ENCODE results near the gene SYTL3. TPM values are rescaled to one million over a fixed set of nuclear protein-coding genes. Genes with fewer than 3 reads are reported as not detected.

Gene SYTL3
- total and polyA plus RNA-seq, 2 experiments from 2014 or later, result 0.07 TPM; not detected in 1

- Histone ChIP-seq H3K79me2 (replicated peaks; ENCODE audit: insufficient read depth) (peaks cover 43% of the 10 kb centered on the region), H2AFZ (no peak overlapping the region), H3K4me2 (no peak overlapping the region), H3K27ac (ENCODE audit: low read depth) (no peak overlapping the region), H3K4me1 (ENCODE audit: insufficient read depth) (peaks cover 4% of the 10 kb centered on the region), H3K36me3 (ENCODE audit: insufficient read depth) (no peaks in the 10 kb centered on the region), H3K9me2 (ENCODE audit: insufficient read depth) (no peaks in the 10 kb centered on the region), H4K20me1 (replicated peaks; ENCODE audit: insufficient read depth) (peaks cover 25% of the 10 kb centered on the region; the same call in 1 of the 2 replicates), H3F3A (replicated peaks; ENCODE audit: low read depth) (no peaks in the 10 kb centered on the region), H3K27me3 (ENCODE audit: insufficient read depth) (peaks cover 12% of the 10 kb centered on the region), H3K4me3 (no peak overlapping the region)
- Mint-ChIP-seq H3K4me3 (no peak overlapping the region; the same call in 2 of the 3 replicates), H3K36me3 (ENCODE audit: low read depth) (peaks cover 10% of the 10 kb centered on the region; the same call in 1 of the 3 replicates), H3K27me3 (ENCODE audit: insufficient read depth, low read depth, poor library complexity) (peaks cover 9% of the 10 kb centered on the region), H3K9me3 (no peaks in the 10 kb centered on the region), H3K27ac (no peak overlapping the region), H3K4me1 (peaks cover 26% of the 10 kb centered on the region)
- DNase-seq (ENCODE audit: low spot score), result no peak
- ATAC-seq, result no peak
- no peak for TF ChIP-seq EZH2 (IDR thresholded peaks at IDR 0.05; ENCODE audit: low read depth, unreplicated experiment)
- no peak for TF ChIP-seq ZNF331 (CRISPR knock-in tag; IDR thresholded peaks at IDR 0.05; ENCODE audit: low read depth)
- TF ChIP-seq NANOG (IDR thresholded peaks at IDR 0.05; ENCODE audit: borderline replicate concordance), result no peak
- no peak for TF ChIP-seq POLR2AphosphoS5 (IDR thresholded peaks at IDR 0.05; ENCODE audit: low read depth)
- no peak for TF ChIP-seq ZNF462 (CRISPR knock-in tag; IDR thresholded peaks at IDR 0.05)
- no peak for TF ChIP-seq CTCF (conservative IDR thresholded peaks at IDR 0.05; ENCODE audit: low read depth in 2 of 2)
- no peak for TF ChIP-seq REST (IDR thresholded peaks at IDR 0.05; ENCODE audit: unreplicated experiment)
- TF ChIP-seq EZH2phosphoT487 (IDR thresholded peaks at IDR 0.05; ENCODE audit: unreplicated experiment), result no peak
- no peak for TF ChIP-seq STAT1 (IDR thresholded peaks at IDR 0.05; ENCODE audit: unreplicated experiment)
- no peak for TF ChIP-seq ETS1 (IDR thresholded peaks at IDR 0.05)
- TF ChIP-seq ZNF114 (CRISPR knock-in tag; IDR thresholded peaks at IDR 0.05), result no peak
- TF ChIP-seq CREB1 (CRISPR knock-in tag; IDR thresholded peaks at IDR 0.05; ENCODE audit: low read depth), result no peak
- TF ChIP-seq JUNB (IDR thresholded peaks at IDR 0.05; ENCODE audit: unreplicated experiment), result no peak
Observed at GRCh38 chr6:158642097-158642601, 7.7 kb upstream of the SYTL3 start.
